Cardiac fibroblast (primary cell): ENCODE measurements around the gene PTPRD.

ENCODE experiments used
- DNase-seq, 2 donors: peaks; one replicate each; pipeline versions ENCODE4 v3.0.0 to v3.0.0-alpha.2; 2010; ENCODE audit warnings: low read depth in 2 of 2
- H3K4me3 ChIP-seq, 2 donors: replicated peaks in 1 of 2; 1 replicate in 1 of 2; 2 replicates in 1 of 2; pipeline ENCODE4 v1.5.1; 2011; ENCODE audit warnings: low read depth in 2 of 2, low read length in 2 of 2, mild to moderate bottlenecking in 2 of 2, moderate library complexity in 1 of 2
- TF ChIP-seq, protein P1 (sequence below): IDR thresholded peaks from one replicate; pipeline ENCODE4 v1.5.1; 2011; ENCODE audit warnings: low read depth, mild to moderate bottlenecking, low read length, inconsistent platforms

The PTPRD gene

DNA sequence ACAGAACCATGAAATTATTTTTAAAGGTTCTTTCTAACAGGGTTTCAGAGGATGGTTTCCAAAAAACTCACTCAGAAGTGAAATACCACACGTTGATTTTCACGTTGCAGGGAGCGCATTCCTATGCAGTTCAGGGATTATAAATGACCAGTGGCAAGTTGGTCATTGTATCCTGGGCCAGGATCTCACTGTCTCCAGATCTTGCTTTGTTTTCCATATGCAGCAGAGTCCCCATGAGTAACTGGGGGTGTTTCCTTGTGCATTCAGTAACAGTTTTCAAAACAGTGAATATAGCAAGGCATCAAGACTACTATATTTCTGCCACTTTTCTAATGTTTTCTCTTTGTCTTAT lies 1748.3 kb downstream of the PTPRD start:
- no peak for DNase-seq
- no peak overlapping the region for H3K4me3 ChIP-seq
- TF ChIP-seq, protein P1, sequence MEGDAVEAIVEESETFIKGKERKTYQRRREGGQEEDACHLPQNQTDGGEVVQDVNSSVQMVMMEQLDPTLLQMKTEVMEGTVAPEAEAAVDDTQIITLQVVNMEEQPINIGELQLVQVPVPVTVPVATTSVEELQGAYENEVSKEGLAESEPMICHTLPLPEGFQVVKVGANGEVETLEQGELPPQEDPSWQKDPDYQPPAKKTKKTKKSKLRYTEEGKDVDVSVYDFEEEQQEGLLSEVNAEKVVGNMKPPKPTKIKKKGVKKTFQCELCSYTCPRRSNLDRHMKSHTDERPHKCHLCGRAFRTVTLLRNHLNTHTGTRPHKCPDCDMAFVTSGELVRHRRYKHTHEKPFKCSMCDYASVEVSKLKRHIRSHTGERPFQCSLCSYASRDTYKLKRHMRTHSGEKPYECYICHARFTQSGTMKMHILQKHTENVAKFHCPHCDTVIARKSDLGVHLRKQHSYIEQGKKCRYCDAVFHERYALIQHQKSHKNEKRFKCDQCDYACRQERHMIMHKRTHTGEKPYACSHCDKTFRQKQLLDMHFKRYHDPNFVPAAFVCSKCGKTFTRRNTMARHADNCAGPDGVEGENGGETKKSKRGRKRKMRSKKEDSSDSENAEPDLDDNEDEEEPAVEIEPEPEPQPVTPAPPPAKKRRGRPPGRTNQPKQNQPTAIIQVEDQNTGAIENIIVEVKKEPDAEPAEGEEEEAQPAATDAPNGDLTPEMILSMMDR, result no peak

DNA sequence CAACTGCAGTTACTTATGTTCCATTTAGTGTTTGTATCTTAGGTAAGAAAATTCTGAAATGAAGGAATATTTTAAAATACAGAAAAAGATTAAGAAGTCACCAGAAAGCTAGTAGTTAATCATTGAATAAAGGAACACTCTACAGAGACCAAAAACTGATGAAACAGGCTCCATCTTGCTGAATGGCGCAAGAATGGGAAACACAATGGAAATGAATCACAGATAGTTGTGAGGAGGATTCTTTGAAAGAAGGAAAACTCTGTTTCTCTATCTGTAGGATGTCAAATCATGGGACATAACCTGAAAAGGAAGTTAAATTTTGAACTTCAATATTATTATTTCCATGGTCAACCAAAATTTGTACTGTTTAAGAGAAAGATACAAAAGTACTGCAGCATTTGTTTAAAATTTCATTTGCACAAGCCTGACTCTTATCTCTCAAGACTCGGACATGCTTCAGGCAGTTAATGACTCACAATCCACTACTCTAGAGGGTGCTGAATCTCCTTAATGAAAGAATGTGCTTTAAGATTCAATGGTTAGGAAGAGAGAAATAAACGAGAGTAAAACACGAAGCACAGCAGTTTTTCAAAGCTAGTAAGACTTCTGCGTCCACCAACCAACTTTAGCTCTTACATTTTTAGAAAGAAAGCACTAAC lies 1748.8 kb downstream of the PTPRD start:
- DNase-seq, result peak; percentile 36 to 62

DNA sequence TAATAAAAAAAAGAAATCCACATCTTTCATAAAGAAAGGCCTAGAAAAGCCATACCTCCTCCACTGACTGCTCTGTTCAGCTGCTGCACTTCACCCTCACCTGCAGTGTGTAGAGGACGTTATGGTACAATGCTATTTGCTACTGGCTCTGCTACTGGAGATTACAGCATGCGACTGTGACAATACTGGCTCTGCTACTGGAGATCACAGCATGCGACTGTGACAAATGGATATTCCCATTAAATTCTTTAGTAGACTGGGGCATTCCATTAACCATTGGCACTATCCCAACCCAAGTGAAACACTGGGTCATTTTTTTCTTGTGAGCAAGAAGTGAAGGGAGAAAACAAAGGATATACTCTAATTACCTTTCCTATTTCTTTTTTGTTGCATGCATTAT lies 1749.7 kb downstream of the PTPRD start:
- DNase-seq, result no peak
- TF ChIP-seq, protein P1, result no peak
- H3K4me3 ChIP-seq, result no peak overlapping the region

More for the DNA sequence above, 1748.8 kb downstream of the PTPRD start:
- peak overlapping the region in 1 of 2 donors; percentile 15 for H3K4me3 ChIP-seq
- TF ChIP-seq, protein P1, result no peak

DNA sequence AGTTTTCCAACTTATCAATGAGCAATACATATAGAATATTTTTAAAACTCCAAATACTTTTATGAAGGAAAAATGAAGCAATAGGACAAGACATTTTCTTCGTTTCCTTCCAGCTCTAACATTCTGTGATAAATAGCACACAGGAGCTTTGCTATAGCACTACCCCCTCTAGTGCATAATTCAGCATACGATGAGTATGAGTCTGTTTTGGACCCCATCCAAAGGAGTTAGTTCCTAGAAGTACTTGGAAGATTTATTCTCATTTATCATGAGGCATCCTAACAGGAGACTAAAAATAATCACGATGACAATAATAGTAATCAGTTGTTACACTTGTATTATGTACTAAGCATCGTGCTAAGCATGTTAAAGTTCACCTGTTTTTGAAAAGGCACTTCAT lies 1751.9 kb downstream of the PTPRD start:
- no peak overlapping the region for H3K4me3 ChIP-seq
- TF ChIP-seq, protein P1, result peak; percentile 7
- peak; percentile 26 to 55 for DNase-seq

DNA sequence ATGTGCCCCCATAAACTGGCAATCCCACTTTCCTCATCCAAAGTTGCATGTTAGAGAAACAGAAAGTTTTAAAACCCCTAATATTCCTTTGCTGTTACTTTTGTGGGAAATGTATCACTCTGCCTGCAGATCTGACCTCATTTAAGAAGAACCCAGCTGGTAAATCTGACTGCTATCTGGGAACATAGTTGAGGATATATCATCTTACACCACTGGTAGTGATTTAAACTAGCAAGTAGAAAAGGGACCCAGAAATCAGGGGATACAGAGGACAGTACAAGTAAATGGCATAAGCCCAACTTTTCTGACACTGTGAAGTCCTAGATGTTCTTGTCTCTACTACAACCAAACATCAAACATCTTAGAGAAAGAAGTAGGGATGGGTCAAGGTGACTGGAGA lies 1752.7 kb downstream of the PTPRD start:
- no peak overlapping the region for H3K4me3 ChIP-seq
- DNase-seq, result no peak
- TF ChIP-seq, protein P1, result no peak

DNA sequence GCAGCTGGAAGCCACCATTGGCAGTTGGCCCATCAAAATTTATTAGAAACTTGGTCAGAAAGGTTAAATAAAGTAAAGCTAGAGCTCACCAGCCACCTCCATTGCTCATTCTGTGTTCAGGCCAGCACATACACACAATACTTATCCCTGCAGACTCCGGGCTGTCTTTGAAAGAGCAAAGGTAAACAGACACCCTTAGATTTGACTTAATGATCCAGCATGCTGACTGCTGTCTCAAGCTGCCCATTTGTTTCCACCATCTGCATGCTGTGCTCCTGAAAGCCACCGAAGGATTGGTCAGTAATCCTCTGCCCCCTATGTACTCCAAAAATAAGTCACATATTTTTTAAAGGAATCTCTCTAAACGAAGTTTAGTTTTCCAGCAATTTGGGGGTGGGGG lies 1753.4 kb downstream of the PTPRD start:
- TF ChIP-seq, protein P1, result no peak
- DNase-seq, result no peak
- no peak overlapping the region for H3K4me3 ChIP-seq
